Endothelial cell of umbilical vein (primary cell): Measurements from ENCODE around the gene MUCL3. TPM values are rescaled to one million over a fixed set of nuclear protein-coding genes. Genes with fewer than 3 reads are reported as not detected.

Experiments used
- BruUV-seq: library from RNA; stranded (reverse); fragments of 400-500 nt; replicated peaks from 2 replicates; lab custom pipeline; 2021; lab: Mats Ljungman, UMichigan
- CTCF ChIA-PET: fragments of 300-600, 350-600 bp; sonication (Branson Sonifier 250); formaldehyde crosslinking; loops from one replicate; lab custom pipeline; 2021; ENCODE audit warnings: antibody characterized with exemption, inconsistent platforms; lab: Charles Lee
- POLR2A ChIA-PET: fragments of 300-600, 350-600 bp; sonication (Branson Sonifier 250); formaldehyde crosslinking; loops from one replicate; lab custom pipeline; 2021; ENCODE audit warnings: antibody characterized with exemption, inconsistent platforms; lab: Charles Lee
- DNase-seq: peaks from one replicate; pipeline ENCODE4 v3.0.0-alpha.2; 2011; ENCODE audit warnings: low read depth, low spot score
- FAIRE-seq: peaks from 2 replicates; lab custom pipeline; 2011; peaks lifted over from hg19 to GRCh38; lab: Jason Lieb, UNC
- H2AFZ ChIP-seq: 2 replicates; pipeline ENCODE4 v1.6.0; 2012; ENCODE audit warnings: low read depth, low read length, control low read depth, inconsistent platforms
- H3K27ac ChIP-seq: 2 replicates; pipeline ENCODE4 v1.5.1; 2011; ENCODE audit warnings: low read depth, mild to moderate bottlenecking, control low read depth, low read length, moderate library complexity; ENCODE audit not compliant: insufficient read depth
- H3K27me3 ChIP-seq, 2 experiments: 2 replicates each; pipeline versions ENCODE4 v1.6.0 to v1.6.1; 2011; ENCODE audit warnings: low read length in 2 of 2, mixed read lengths in 1 of 2; ENCODE audit not compliant: control insufficient read depth in 2 of 2, insufficient read depth in 2 of 2
- H3K36me3 ChIP-seq, 2 experiments: 2 replicates in 1 of 2; 3 replicates in 1 of 2; pipeline ENCODE4 v1.5.1; 2011; ENCODE audit warnings: low read length in 2 of 2, mild to moderate bottlenecking in 1 of 2, moderate library complexity in 1 of 2; ENCODE audit not compliant: control insufficient read depth in 2 of 2, insufficient read depth in 2 of 2; ENCODE audit errors: extremely low read depth in 1 of 2
- H3K4me1 ChIP-seq: 3 replicates; pipeline ENCODE4 v1.5.1; 2011; ENCODE audit warnings: mild to moderate bottlenecking, low read length; ENCODE audit not compliant: control insufficient read depth, insufficient read depth; ENCODE audit errors: extremely low read depth
- H3K4me2 ChIP-seq: 2 replicates; pipeline ENCODE4 v1.6.1; 2011; ENCODE audit warnings: low read length, control low read depth, mixed read lengths; ENCODE audit not compliant: insufficient read depth
- H3K4me3 ChIP-seq, 3 experiments: fragments of 200-600 bp in 1 of 3; sonication (generic), shearing (Covaris generic) in 1 of 3; replicated peaks in 1 of 3; 2 replicates each; pipeline ENCODE4 v1.5.1; 2011 to 2016; ENCODE audit warnings: control low read depth in 3 of 3, low read length in 3 of 3, mild to moderate bottlenecking in 2 of 3, inconsistent platforms in 1 of 3, low read depth in 1 of 3, moderate library complexity in 1 of 3; ENCODE audit not compliant: insufficient read depth in 1 of 3
- H3K79me2 ChIP-seq: 2 replicates; pipeline ENCODE4 v1.6.0; 2012; ENCODE audit warnings: low read length, inconsistent platforms; ENCODE audit not compliant: control insufficient read depth, insufficient read depth
- H3K9ac ChIP-seq: replicated peaks from 2 replicates; pipeline ENCODE3; 2011; ENCODE audit warnings: low read length, control low read depth; ENCODE audit not compliant: insufficient read depth; ENCODE audit errors: extremely low read depth
- H3K9me1 ChIP-seq: replicated peaks from 3 replicates; pipeline ENCODE4 v1.6.0; 2011; ENCODE audit warnings: mild to moderate bottlenecking, low read length; ENCODE audit not compliant: control insufficient read depth, insufficient read depth; ENCODE audit errors: extremely low read depth
- H3K9me3 ChIP-seq: replicated peaks from 2 replicates; pipeline ENCODE4 v1.5.1; 2012; ENCODE audit warnings: low read length, inconsistent platforms; ENCODE audit not compliant: control insufficient read depth, insufficient read depth
- H4K20me1 ChIP-seq: replicated peaks from 2 replicates; pipeline ENCODE3; 2011; ENCODE audit warnings: mild to moderate bottlenecking, low read length; ENCODE audit not compliant: control insufficient read depth, insufficient read depth; ENCODE audit errors: extremely low read depth
- EZH2 ChIP-seq: IDR thresholded peaks from 2 replicates; pipeline ENCODE4 v1.6.1; 2012; ENCODE audit warnings: borderline replicate concordance, low read depth, mild to moderate bottlenecking, moderate library complexity, low read length, inconsistent platforms; ENCODE audit not compliant: severe bottlenecking
- FOS ChIP-seq: IDR thresholded peaks from 2 replicates; pipeline ENCODE4 v1.6.1; 2011; ENCODE audit warnings: mild to moderate bottlenecking, low read length, moderate library complexity, borderline replicate concordance; ENCODE audit not compliant: insufficient read depth
- GATA2 ChIP-seq: IDR thresholded peaks from 2 replicates; pipeline ENCODE4 v1.7.0; 2011; ENCODE audit warnings: low read depth, mild to moderate bottlenecking, moderate library complexity, mixed read lengths, low read length; ENCODE audit not compliant: insufficient read length, insufficient read depth
- JUN ChIP-seq: IDR thresholded peaks from 2 replicates; pipeline ENCODE4 v1.6.1; 2011; ENCODE audit warnings: borderline replicate concordance, low read depth; ENCODE audit not compliant: insufficient read length, insufficient read depth
- MYC ChIP-seq: IDR thresholded peaks from one replicate; pipeline ENCODE4 v1.6.1; 2011; ENCODE audit warnings: mild to moderate bottlenecking, low read depth, low read length
- POLR2A ChIP-seq: IDR thresholded peaks from 2 replicates; pipeline ENCODE4 v1.6.1; 2012; ENCODE audit warnings: low read depth, mild to moderate bottlenecking, control low read depth, low read length
- POLR2AphosphoS5 ChIP-seq: IDR thresholded peaks from 2 replicates; pipeline ENCODE4 v1.6.1; 2012; ENCODE audit warnings: low read depth, mild to moderate bottlenecking, control low read depth, low read length, moderate library complexity; ENCODE audit not compliant: insufficient read depth
- dilution Hi-C: fragments of 300-500 bp; cut with MboI; formaldehyde crosslinking; loops from one replicate; pipeline ENCODE4 v1.15.0; 2019; ENCODE audit warnings: low sequenced_read_pairs; ENCODE audit not compliant: extremely low pct_ligation_motif_present
- intact Hi-C: fragments of 100-400 bp; cut with micrococcal nuclease; formaldehyde crosslinking; loops from one replicate; pipeline ENCODE4 v1.10.0; 2022
- polyA plus RNA-seq, 4 experiments: library from polyadenylated mRNA; depleted of rRNA in 3 of 4; stranded (reverse) in 3 of 4; unstranded in 1 of 4; fragments of >200 nt; gene quantifications; 2 replicates each; pipeline versions ENCODE4 v1.2.1 to v1.2.3, GENCODE V29; 2011 to 2012; ENCODE audit warnings: missing spikeins in 1 of 4
- total RNA-seq: library from RNA; stranded (reverse); gene quantifications from 2 replicates; pipeline ENCODE4 v1.2.3, GENCODE V29; 2021
- TF ChIP-seq, protein P1 (sequence below): IDR thresholded peaks from 2 replicates; pipeline ENCODE4 v1.6.1; 2011; ENCODE audit not compliant: insufficient read depth, insufficient read length
- TF ChIP-seq, protein P2 (sequence below), 2 donors: IDR thresholded peaks; 1 replicate in 1 of 2; 2 replicates in 1 of 2; pipeline ENCODE4 v1.5.1; 2011; ENCODE audit warnings: low read length in 2 of 2, mild to moderate bottlenecking in 2 of 2, moderate library complexity in 2 of 2, control low read depth in 1 of 2, inconsistent platforms in 1 of 2, low read depth in 1 of 2; ENCODE audit not compliant: insufficient read depth in 1 of 2; ENCODE audit errors: extremely low read depth in 1 of 2

The MUCL3 gene
- total and polyA plus RNA-seq, 2 donors (not counting 3 experiments of a cell fraction or from before 2014, with no cell fraction given): not detected

DNA sequence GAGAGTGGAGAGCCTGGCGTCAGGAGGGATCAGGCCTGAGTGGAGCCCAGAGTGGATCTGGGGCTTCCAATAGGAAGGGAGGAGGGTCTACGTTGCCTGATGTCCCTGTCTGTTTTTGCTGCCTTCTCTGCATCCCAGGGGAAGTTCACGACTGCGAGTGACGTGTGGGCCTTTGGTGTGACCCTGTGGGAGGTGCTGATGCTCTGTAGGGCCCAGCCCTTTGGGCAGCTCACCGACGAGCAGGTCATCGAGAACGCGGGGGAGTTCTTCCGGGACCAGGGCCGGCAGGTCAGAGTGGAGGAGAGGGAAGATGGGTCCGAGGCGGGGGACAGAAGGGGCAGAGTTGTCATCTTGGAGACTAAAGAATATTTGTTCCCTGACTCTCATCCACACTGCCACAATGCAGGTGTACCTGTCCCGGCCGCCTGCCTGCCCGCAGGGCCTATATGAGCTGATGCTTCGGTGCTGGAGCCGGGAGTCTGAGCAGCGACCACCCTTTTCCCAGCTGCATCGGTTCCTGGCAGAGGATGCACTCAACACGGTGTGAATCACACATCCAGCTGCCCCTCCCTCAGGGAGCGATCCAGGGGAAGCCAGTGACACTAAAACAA is 41.9 kb upstream of the MUCL3 start:
- Histone ChIP-seq H3K9me1 (no peaks in the 10 kb centered on the region), H3K9me3 (no peaks in the 10 kb centered on the region), H3K9ac (no peak overlapping the region), H3K4me3 (no peak overlapping the region), H3K4me2 (no peak overlapping the region), H3K27me3 (no peaks in the 10 kb centered on the region), H3K27ac (no peak overlapping the region), H3K79me2 (no peaks in the 10 kb centered on the region), H2AFZ (no peak overlapping the region), H4K20me1 (no peaks in the 10 kb centered on the region), H3K36me3 (peaks cover 0 to 7% of the 10 kb centered on the region in 2 experiments), H3K4me1 (no peaks in the 10 kb centered on the region)
- ChIA-PET POLR2A (no interaction called here), CTCF (interaction anchor here (1.7 kb wide), 1 partner anchor 70 kb away, joined by 5 read pairs; no protein-coding TSS in a partner anchor)
- dilution Hi-C loops (loop anchor here (25.0 kb wide), 1 partner anchor 162 kb away; the partner anchor contains the start of genes FLOT1 and IER3), intact Hi-C loops (no loop called here)
- TF ChIP-seq, protein P1, sequence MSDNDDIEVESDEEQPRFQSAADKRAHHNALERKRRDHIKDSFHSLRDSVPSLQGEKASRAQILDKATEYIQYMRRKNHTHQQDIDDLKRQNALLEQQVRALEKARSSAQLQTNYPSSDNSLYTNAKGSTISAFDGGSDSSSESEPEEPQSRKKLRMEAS: no peak
- no peak for TF ChIP-seq GATA2
- no peak for TF ChIP-seq FOS
- TF ChIP-seq POLR2AphosphoS5: no peak
- no peak for TF ChIP-seq EZH2
- TF ChIP-seq MYC: no peak
- no peak for TF ChIP-seq JUN
- no peak for TF ChIP-seq POLR2A
- TF ChIP-seq, protein P2, sequence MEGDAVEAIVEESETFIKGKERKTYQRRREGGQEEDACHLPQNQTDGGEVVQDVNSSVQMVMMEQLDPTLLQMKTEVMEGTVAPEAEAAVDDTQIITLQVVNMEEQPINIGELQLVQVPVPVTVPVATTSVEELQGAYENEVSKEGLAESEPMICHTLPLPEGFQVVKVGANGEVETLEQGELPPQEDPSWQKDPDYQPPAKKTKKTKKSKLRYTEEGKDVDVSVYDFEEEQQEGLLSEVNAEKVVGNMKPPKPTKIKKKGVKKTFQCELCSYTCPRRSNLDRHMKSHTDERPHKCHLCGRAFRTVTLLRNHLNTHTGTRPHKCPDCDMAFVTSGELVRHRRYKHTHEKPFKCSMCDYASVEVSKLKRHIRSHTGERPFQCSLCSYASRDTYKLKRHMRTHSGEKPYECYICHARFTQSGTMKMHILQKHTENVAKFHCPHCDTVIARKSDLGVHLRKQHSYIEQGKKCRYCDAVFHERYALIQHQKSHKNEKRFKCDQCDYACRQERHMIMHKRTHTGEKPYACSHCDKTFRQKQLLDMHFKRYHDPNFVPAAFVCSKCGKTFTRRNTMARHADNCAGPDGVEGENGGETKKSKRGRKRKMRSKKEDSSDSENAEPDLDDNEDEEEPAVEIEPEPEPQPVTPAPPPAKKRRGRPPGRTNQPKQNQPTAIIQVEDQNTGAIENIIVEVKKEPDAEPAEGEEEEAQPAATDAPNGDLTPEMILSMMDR (IDR thresholded peaks at IDR 0.05; ENCODE audit: extremely low read depth in 1 of 2, insufficient read depth in 1 of 2, low read depth in 1 of 2, low read length in 2 of 2): no peak
- DNase-seq (no peak), FAIRE-seq (no peak)
- no TSS peak for BruUV-seq
